HCT116 (cell line): ENCODE results near the gene ORC4. TPM values are rescaled to one million over a fixed set of nuclear protein-coding genes. Genes with fewer than 3 reads are reported as not detected.
"Not testable (repeated sequence)": the region's sequence is repeated elsewhere in the genome, so short reads cannot be mapped to it uniquely, and the experiment has no call there.

Experiments used
- ATAC-seq: fragments of 200-7000 bp; cut with Tn5 transposase; 2 replicates; pipeline ENCODE4 v1.9.1; 2020; ENCODE audit warnings: mild to moderate bottlenecking, moderate library complexity
- BruUV-seq: library from RNA; stranded (reverse); fragments of 400-500 nt; replicated peaks from 2 replicates; lab custom pipeline; 2021; lab: Mats Ljungman, UMichigan
- CTCF ChIA-PET: fragments of 300-600 bp; sonication (Branson Sonifier 250); formaldehyde crosslinking; loops from one replicate; lab custom pipeline; 2021; ENCODE audit warnings: antibody characterized with exemption; lab: Charles Lee
- POLR2A ChIA-PET: fragments of 300-600, 350-600 bp; sonication (Branson Sonifier 250); formaldehyde crosslinking; loops from one replicate; lab custom pipeline; 2021; ENCODE audit warnings: antibody characterized with exemption; lab: Charles Lee
- RAD21 ChIA-PET, 2 experiments: fragments of 300-600 bp; sonication (Branson Sonifier 250); formaldehyde crosslinking; loops; one replicate each; lab custom pipeline; 2023; ENCODE audit warnings: low total read pairs in 2 of 2; ENCODE audit not compliant: uncharacterized antibody in 2 of 2, unreplicated experiment in 2 of 2, low non-redundant PET in 1 of 2; lab: Charles Lee
- DNase-seq: peaks from one replicate; pipeline ENCODE4 v3.0.0-alpha.2; 2010; ENCODE audit warnings: low read depth, low spot score
- H2AFZ ChIP-seq: fragments of 200-600 bp; shearing (Covaris generic), sonication (generic); 2 replicates; pipeline ENCODE4 v1.6.1; 2017; ENCODE audit warnings: low read depth, mixed run types, mixed read lengths, antibody characterized with exemption, low read length; ENCODE audit not compliant: poor library complexity, severe bottlenecking
- H3K27ac ChIP-seq: 2 replicates; pipeline ENCODE4 v1.5.1; 2012; ENCODE audit warnings: low read depth, low read length
- H3K27me3 ChIP-seq: fragments of 200-600 bp; sonication (generic); 2 replicates; pipeline ENCODE4 v1.6.1; 2016; ENCODE audit warnings: mixed run types, low read length, mixed read lengths; ENCODE audit not compliant: insufficient read depth
- H3K36me3 ChIP-seq, 2 experiments: fragments of 200-500 bp in 1 of 2; fragments of 200-600 bp in 1 of 2; sonication (Bioruptor generic) in 1 of 2; sonication (generic) in 1 of 2; 2 replicates each; pipeline versions ENCODE4 v1.5.1 to v1.6.1; 2014 to 2016; ENCODE audit warnings: low read length in 2 of 2, inconsistent platforms in 1 of 2, mixed read lengths in 1 of 2, mixed run types in 1 of 2; ENCODE audit not compliant: insufficient read depth in 2 of 2, control insufficient read depth in 1 of 2
- H3K4me1 ChIP-seq, 2 experiments: fragments of 200-600 bp in 1 of 2; sonication (generic) in 1 of 2; 2 replicates each; pipeline versions ENCODE4 v1.5.1 to v1.6.1; 2012 to 2017; ENCODE audit warnings: low read length in 2 of 2, inconsistent platforms in 1 of 2, mild to moderate bottlenecking in 1 of 2, mixed read lengths in 1 of 2, mixed run types in 1 of 2, moderate library complexity in 1 of 2; ENCODE audit not compliant: insufficient read depth in 2 of 2, control insufficient read depth in 1 of 2
- H3K4me2 ChIP-seq: fragments of 200-600 bp; sonication (generic); 2 replicates; pipeline ENCODE4 v1.6.1; 2017; ENCODE audit warnings: mixed run types, low read length, mixed read lengths
- H3K4me3 ChIP-seq, 2 experiments: fragments of 200-600 bp in 1 of 2; sonication (generic) in 1 of 2; replicated peaks in 1 of 2; 2 replicates each; pipeline ENCODE4 v1.5.1; 2011 to 2016; ENCODE audit warnings: low read length in 2 of 2, control low read depth in 1 of 2, low read depth in 1 of 2, mild to moderate bottlenecking in 1 of 2, mixed read lengths in 1 of 2, mixed run types in 1 of 2
- H3K79me2 ChIP-seq: fragments of 200-600 bp; sonication (generic); 2 replicates; pipeline ENCODE4 v1.6.1; 2017; ENCODE audit warnings: mild to moderate bottlenecking, mixed run types, low read length, moderate library complexity, mixed read lengths; ENCODE audit not compliant: insufficient read depth
- H3K9ac ChIP-seq: fragments of 200-600 bp; sonication (generic); 2 replicates; pipeline ENCODE4 v1.6.1; 2016; ENCODE audit warnings: low read length, mixed read lengths
- H3K9me2 ChIP-seq: fragments of 200-600 bp; sonication (generic), shearing (Covaris generic); 2 replicates; pipeline ENCODE4 v1.6.1; 2017; ENCODE audit warnings: mixed run types, mild to moderate bottlenecking, moderate library complexity; ENCODE audit not compliant: insufficient read depth
- H3K9me3 ChIP-seq, 2 experiments: fragments of 200-500 bp in 1 of 2; fragments of 200-600 bp in 1 of 2; sonication (Bioruptor generic) in 1 of 2; sonication (generic) in 1 of 2; 2 replicates each; pipeline ENCODE4 v1.6.1; 2014 to 2017; ENCODE audit warnings: low read length in 2 of 2, mixed read lengths in 2 of 2, inconsistent platforms in 1 of 2, low read depth in 1 of 2, mild to moderate bottlenecking in 1 of 2, mixed run types in 1 of 2, moderate library complexity in 1 of 2; ENCODE audit not compliant: control insufficient read depth in 1 of 2, insufficient read depth in 1 of 2
- H4K20me1 ChIP-seq: fragments of 200-600 bp; sonication (generic), shearing (Covaris generic); 2 replicates; pipeline ENCODE4 v1.6.1; 2017; ENCODE audit warnings: mixed run types, mild to moderate bottlenecking, moderate library complexity; ENCODE audit not compliant: insufficient read depth
- CTCF ChIP-seq, 3 experiments: fragments of 200-600 bp in 1 of 3; sonication (generic) in 1 of 3; IDR thresholded peaks in 2 of 3; conservative IDR thresholded peaks in 1 of 3; 2 replicates each; pipeline ENCODE4 v1.5.1; 2012 to 2017; ENCODE audit warnings: low read depth in 2 of 3, low read length in 2 of 3, antibody characterized with exemption in 1 of 3, borderline replicate concordance in 1 of 3, control low read depth in 1 of 3, mild to moderate bottlenecking in 1 of 3, mixed read lengths in 1 of 3, mixed run types in 1 of 3, moderate library complexity in 1 of 3; ENCODE audit not compliant: insufficient read depth in 1 of 3
- FOSL1 ChIP-seq: IDR thresholded peaks from 2 replicates; pipeline ENCODE4 v1.6.1; 2012; ENCODE audit warnings: low read depth
- POLR2AphosphoS5 ChIP-seq: IDR thresholded peaks from 2 replicates; pipeline ENCODE4 v1.6.1; 2011; ENCODE audit warnings: mild to moderate bottlenecking, low read depth, low read length, moderate library complexity
- intact Hi-C: fragments of 100-400 bp; cut with micrococcal nuclease; formaldehyde crosslinking; loops from 2 replicates; pipeline ENCODE4 v1.10.0; 2022
- total RNA-seq: library from RNA; stranded (reverse); gene quantifications from one replicate; pipeline ENCODE4 v1.2.1, GENCODE V29; 2021; ENCODE audit not compliant: unreplicated experiment

The ORC4 gene
- total RNA-seq, 1 experiment from 2014 or later = 51.0 TPM

GRCh38 chr2:148007219-148007900, 13.2 kb downstream of the ORC4 start:
- H3K27ac ChIP-seq = no peak overlapping the region
- no peaks in the 10 kb centered on the region for H3K9me3 ChIP-seq
- DNase-seq (no peak), ATAC-seq (no peak)
- peaks cover 98% of the 10 kb centered on the region for H3K79me2 ChIP-seq
- no TSS peak for BruUV-seq
- ChIA-PET RAD21 (no interaction called here), CTCF (no interaction called here), POLR2A (no interaction called here)
- H3K9ac ChIP-seq = no peak overlapping the region
- no peaks in the 10 kb centered on the region for H3K36me3 ChIP-seq
- peaks cover 5% of the 10 kb centered on the region; the same call in 1 of the 2 replicates for H4K20me1 ChIP-seq
- intact Hi-C loops = no loop called here
- no peaks in the 10 kb centered on the region; the same call in 1 of the 2 replicates for H3K9me2 ChIP-seq
- H3K4me1 ChIP-seq = peaks cover 0 to 12% of the 10 kb centered on the region in 2 experiments; a peak in 2 of 4 replicates
- H2AFZ ChIP-seq = no peak overlapping the region
- TF ChIP-seq FOSL1 = no peak
- no peak overlapping the region for H3K4me2 ChIP-seq
- H3K27me3 ChIP-seq = no peaks in the 10 kb centered on the region
- H3K4me3 ChIP-seq = no peak overlapping the region

GRCh38 chr2:148006249-148007007, 14.1 kb downstream of the ORC4 start:
- ChIA-PET RAD21 (no interaction called here), POLR2A (no interaction called here), CTCF (no interaction called here)
- H3K4me1 ChIP-seq = peaks cover 0 to 12% of the 10 kb centered on the region in 2 experiments; a peak in 2 of 4 replicates
- no peak overlapping the region for H3K9ac ChIP-seq
- H3K79me2 ChIP-seq = peaks cover 95% of the 10 kb centered on the region
- intact Hi-C loops = no loop called here
- TF ChIP-seq CTCF (IDR thresholded peaks at IDR 0.05 in 2 of 3, conservative IDR thresholded peaks at IDR 0.05 in 1 of 3; ENCODE audit: borderline replicate concordance in 1 of 3, insufficient read depth in 1 of 3, low read depth in 2 of 3, low read length in 2 of 3) = peak in 1 of 3 experiments; percentile 24; a peak in 2 of 6 replicates
- TF ChIP-seq POLR2AphosphoS5 = no peak
- H3K4me3 ChIP-seq = no peak overlapping the region
- BruUV-seq = no TSS peak
- no peaks in the 10 kb centered on the region for H3K9me3 ChIP-seq
- H3K36me3 ChIP-seq = no peaks in the 10 kb centered on the region
- H3K27me3 ChIP-seq = no peaks in the 10 kb centered on the region
- DNase-seq (no peak), ATAC-seq (peak; percentile 34; the same call in 1 of the 2 replicates)
- no peak overlapping the region for H3K4me2 ChIP-seq
- H4K20me1 ChIP-seq = peaks cover 3% of the 10 kb centered on the region; the same call in 1 of the 2 replicates
- no peak overlapping the region for H2AFZ ChIP-seq
- H3K27ac ChIP-seq = no peak overlapping the region
- no peaks in the 10 kb centered on the region; the same call in 1 of the 2 replicates for H3K9me2 ChIP-seq

GRCh38 chr2:148002420-148002819, 18.1 kb downstream of the ORC4 start:
- H3K9me3 ChIP-seq, H3K27ac ChIP-seq, H3K9ac ChIP-seq, DNase-seq, RAD21 ChIA-PET, H3K4me1 ChIP-seq, H2AFZ ChIP-seq, H3K9me2 ChIP-seq, H3K4me3 ChIP-seq, H4K20me1 ChIP-seq, CTCF ChIA-PET, POLR2A ChIA-PET, H3K4me2 ChIP-seq, intact Hi-C loops, BruUV-seq, H3K27me3 ChIP-seq, H3K36me3 ChIP-seq, ATAC-seq: not testable (repeated sequence)
- H3K79me2 ChIP-seq = peaks cover 93% of the 10 kb centered on the region
